ENCODE measurements around the gene CPNE7. TPM values are rescaled to one million over a fixed set of nuclear protein-coding genes. Genes with fewer than 3 reads are reported as not detected.
"Not testable (repeated sequence)": the region's sequence is repeated elsewhere in the genome, so short reads cannot be mapped to it uniquely, and the experiment has no call there.

The CPNE7 gene
- total RNA-seq, 1 donor from 2014 or later = 3.6 TPM

DNA sequence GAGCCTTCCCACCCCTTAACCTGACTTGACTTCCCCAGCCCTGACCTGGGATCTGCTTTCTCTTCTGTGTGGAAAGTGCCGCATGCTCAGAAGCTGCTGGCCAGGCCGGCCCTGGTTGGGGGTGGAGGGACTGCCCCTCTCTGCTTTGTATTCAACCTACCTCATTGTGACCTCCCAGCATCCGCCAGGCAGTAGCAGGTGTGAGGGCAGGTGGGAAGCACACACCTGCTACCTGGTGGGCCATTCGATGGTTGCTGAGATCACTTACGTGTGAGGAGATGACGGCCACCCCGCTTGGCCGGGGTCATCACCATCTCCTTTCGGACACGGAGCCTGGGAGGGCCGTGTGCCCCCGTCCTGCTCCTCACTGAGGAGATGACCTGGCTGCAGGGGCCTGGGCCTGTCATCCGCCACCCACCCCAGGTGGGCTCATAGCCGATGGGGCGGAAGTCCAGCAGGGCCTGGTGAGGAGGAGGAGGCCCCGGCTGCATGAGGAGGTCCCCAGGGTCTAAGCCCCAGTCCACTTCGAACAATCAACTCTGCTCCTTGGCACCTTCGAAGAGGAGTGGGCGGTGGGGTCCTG lies 7.1 kb downstream of the CPNE7 start:
- no peak for DNase-seq (ENCODE audit: low spot score)

- no peak for DNase-seq (ENCODE audit: low spot score)
These were observed 7.8 kb downstream of the CPNE7 start for GRCh38 chr16:89583197-89583894.

DNA sequence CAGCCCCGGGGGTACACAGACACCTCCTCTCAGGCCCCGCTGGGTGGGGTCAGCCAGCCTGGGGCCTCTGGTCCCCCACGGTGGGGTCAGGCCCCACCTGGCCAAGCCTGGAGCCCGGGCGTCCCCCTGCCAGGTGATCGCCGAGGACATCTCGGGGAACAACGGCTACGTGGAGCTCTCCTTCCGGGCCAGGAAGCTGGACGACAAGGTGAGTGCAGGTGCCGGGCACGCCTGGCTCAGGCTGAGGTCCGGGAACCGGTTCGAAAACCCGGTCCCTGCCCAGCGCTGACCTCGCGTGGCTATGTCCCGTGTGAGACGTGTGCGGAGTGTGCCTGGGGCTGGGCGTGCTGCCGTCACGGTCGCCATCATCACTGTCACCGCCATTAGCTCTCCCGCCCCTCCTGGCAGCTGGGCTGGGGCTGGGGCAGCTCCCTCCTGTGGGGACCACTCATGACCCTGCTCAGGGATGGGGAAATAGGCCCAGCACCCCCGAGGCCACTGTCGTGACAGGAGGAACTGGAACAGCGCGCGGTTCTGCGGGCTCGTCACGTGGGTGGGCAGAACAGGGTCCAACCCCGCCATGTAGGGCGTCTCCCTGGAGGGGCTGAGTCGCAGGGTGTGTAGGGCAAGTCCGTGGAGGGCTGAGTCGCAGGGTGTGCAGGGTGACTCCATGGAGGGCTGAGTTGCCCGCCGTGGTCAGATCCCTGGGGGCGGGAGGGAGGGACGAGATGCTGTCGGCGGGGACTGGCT lies 8.5 kb downstream of the CPNE7 start:
- no peak for DNase-seq (ENCODE audit: low spot score)

- no peak for DNase-seq (ENCODE audit: low spot score)
These were observed 9.4 kb downstream of the CPNE7 start for GRCh38 chr16:89584768-89585549.

DNA sequence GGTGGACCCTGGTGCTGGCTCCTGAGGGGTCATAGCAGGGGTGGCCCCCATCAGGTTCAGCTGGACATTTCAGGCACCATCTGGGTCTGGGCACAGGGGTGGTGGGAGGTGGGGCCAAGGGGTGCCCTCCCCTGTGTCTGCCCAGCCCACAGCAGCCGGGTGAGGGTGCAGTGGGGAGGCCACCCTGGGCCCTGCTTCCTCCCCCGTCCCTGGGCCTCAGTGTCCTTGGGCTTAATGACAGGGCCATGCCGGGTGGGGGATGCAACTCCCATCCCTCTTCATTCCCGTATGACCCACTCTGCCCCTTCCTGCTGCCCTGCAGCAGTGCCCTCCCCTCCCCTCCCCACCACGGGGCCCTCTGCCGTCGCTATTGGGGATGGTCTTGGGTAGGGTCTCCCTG lies 10.7 kb downstream of the CPNE7 start:
- DNase-seq (ENCODE audit: low spot score) = no peak

- no peak for DNase-seq (ENCODE audit: low spot score)
These were observed 11.3 kb downstream of the CPNE7 start for GRCh38 chr16:89586853-89587252.

DNA sequence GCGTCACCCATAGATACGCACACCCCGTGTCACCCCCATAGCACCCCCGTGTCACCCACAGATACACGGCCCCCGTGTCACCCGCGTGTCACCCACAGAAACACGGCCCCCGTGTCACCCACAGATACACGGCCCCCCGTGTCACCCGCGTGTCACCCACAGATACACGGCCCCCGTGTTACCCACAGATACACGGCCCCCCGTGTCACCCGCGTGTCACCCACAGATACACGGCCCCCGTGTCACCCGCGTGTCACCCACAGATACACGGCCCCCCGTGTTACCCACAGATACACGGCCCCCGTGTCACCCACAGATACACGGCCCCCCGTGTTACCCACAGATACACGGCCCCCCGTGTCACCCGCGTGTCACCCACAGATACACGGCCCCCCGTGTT lies 12.1 kb downstream of the CPNE7 start:
- DNase-seq (ENCODE audit: low spot score) = not testable (repeated sequence)

- DNase-seq (ENCODE audit: low spot score) = no peak
These were observed 13.0 kb downstream of the CPNE7 start for GRCh38 chr16:89588413-89589109.

DNA sequence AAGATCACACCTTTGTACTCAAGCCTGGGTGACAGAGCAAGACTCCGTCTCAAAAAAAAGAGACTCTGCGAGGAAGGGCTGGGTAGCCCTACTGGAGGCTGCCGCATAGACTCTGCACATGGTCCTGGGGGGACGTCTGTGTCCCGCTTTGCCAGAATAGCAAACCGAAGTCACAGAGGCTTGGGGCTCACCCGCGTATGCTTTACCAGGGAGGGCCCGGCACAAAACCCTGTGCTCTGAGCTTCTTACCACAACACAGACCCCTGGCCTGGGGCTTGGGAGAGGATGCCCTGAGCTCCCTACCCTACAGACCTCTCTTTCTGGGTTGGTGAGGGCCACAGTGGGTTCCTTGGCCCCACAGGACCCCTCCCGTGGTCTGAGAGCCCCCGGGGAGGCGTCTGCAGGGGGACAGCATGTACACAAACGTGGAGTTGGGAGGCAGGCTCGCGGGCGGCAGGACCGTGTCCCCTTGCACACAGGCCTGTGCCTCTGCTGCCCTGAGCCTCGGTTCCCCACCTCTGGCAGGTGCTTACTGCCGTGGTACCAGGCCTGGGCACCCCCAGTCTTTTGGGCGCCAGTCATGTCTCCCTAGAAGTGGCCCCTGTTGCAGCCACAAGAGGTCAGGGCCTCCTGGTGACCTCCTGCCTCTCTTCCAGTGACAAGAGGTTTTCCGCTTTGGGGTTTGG lies 13.8 kb downstream of the CPNE7 start:
- no peak for DNase-seq (ENCODE audit: low spot score)

DNA sequence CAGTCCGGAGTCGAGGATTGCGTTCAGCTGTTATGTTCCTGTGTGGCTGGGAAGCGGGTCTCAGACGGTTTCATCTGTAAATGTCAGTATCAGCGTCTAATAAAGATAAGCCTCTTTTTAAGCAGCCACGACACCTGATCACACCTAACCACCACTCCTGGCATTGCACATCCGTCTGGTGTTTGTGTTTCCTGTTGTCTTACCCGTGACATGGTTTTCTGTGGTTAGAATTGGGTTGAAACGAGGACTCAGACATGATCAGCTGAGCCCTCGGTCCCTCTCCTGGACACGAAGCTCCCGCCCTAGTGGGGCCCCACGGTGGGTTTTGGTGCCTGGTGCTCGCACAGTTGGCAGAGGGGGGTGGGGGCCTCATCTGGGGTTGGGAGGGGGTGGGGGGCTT lies 18.3 kb downstream of the CPNE7 start:
- DNase-seq (ENCODE audit: low spot score) = no peak

- DNase-seq (ENCODE audit: low spot score) = no peak
These were observed 19.9 kb downstream of the CPNE7 start for GRCh38 chr16:89595330-89596060.

DNA sequence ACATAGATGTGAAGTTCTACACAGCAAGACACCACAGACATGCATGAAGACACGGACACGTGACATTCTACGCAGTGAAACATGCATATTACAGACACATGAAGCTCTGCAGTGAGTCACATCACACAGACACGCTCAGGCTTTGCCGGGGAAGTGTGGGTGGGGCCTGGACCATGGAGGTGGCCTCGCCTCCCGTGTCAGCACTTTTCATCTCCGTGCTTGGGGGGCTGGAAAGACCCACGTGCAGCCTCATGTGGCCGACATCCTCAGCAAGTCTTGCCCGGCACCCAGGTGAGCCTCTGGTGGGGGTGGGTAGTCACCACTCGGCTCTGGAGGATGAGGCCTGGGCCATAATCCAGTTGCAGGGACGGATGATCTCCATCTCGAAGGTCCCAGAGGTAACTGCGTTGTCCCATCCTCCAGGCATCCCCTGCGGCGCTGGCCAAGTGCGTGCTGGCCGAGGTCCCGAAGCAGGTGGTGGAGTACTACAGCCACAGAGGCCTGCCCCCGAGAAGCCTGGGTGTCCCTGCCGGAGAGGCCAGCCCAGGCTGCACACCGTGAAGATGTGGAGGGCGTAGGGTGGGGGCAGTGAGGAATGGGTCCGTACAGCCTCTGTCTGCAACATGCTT lies 20.6 kb downstream of the CPNE7 start:
- DNase-seq (ENCODE audit: low spot score) = no peak

- no peak for DNase-seq (ENCODE audit: low spot score)
These were observed 21.5 kb downstream of the CPNE7 start for GRCh38 chr16:89596957-89597649.

- no peak for DNase-seq (ENCODE audit: low spot score)
These were observed 22.6 kb downstream of the CPNE7 start for GRCh38 chr16:89598199-89598598.

DNA sequence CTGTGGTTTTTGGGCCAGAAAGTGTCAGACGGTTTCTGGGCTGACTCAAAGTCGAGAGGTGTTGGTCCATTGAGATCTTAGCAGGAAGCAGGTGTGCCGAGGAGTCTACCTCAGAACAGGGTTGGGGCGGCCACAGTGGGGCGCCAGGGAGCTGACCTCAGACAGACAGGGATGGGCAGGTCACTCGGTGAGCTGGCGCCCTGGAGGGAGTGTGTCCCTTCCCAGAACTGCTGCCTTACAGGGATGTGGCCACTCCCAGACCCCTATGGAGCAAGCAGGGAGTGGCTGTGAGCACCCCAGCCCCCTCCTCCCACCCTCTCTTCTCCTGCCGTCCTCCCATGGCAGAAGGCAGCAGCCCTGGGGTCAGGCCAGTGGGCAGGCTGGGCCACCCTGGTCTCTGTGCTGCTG lies 23.9 kb downstream of the CPNE7 start:
- DNase-seq (ENCODE audit: low spot score) = no peak

DNA sequence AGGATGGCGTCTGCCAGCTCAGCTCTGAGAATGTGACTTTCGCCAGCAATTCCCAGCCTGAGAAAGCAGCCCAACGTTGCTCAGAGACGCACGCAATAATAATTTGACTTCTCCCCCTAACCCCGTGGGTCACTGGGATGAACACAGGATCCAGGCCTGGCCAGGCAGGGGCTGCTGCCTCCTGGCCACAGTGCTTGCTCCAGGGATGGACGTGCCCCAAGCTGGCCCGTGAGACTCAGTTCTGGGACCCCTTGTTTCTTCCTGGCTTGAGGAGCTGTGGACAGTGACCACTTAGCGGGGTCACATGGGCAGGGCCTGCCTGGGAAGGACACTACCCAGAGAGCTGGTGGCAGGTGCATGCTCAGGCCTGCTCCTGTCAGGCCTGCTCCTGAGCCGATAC lies 24.3 kb downstream of the CPNE7 start:
- no peak for DNase-seq (ENCODE audit: low spot score)

DNA sequence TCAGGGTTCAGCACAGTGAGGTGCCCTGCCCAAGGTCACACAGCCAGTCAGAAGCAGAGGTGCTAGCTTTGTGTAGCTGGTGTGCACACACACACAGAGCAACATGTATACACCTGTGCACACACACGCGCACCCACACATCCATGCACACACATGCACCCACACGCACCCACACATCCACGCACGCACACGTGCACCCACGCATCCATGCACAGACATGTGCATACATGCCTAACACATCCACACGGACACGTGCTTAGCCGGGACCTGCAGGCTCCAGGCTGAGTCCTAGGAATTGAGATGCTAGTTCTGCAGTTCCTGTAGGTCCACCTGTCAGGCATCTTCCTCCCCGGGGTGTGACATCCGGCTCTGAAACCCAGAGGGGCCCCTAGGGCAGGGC lies 24.9 kb downstream of the CPNE7 start:
- DNase-seq (ENCODE audit: low spot score) = no peak

- DNase-seq (ENCODE audit: low spot score) = no peak
These were observed 25.4 kb downstream of the CPNE7 start for GRCh38 chr16:89600956-89601355.

DNA sequence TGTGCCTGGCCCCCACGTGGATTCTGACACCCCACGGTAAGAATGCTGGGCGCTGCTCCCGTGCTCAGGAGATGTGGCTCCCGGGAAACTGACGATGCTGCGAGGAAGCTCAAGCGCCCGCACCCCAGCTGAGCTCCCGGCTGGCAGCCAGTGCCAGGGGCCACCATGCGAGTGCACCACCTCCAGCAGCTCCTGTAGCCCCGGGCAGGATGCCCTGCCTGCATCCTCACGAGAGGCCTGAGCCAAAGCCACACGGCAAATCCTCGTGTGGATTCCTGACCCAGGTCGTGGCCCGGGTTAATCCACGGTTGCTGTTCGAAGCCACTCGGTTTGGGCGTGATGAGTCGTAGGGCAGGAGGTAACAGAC lies 26.3 kb downstream of the CPNE7 start:
- DNase-seq (ENCODE audit: low spot score) = no peak
